Measurements from ENCODE around the gene TSPAN31.

- TF ChIP-seq CTCF (IDR thresholded peaks at IDR 0.05; ENCODE audit: low read length), result no peak
- TF ChIP-seq EZH2 (IDR thresholded peaks at IDR 0.05; ENCODE audit: borderline replicate concordance, low read length), result no peak
These were observed 17.0 kb upstream of the TSPAN31 start for GRCh38 chr12:57727758-57728395.
